A549 (cell line): Measurements from ENCODE around the gene NDUFV3. TPM values are rescaled to one million over a fixed set of nuclear protein-coding genes. Genes with fewer than 3 reads are reported as not detected.

ENCODE experiments used
- ATAC-seq, 2 experiments: fragments of 200-7000 bp in 1 of 2; fragments of >200 bp in 1 of 2; cut with Nextera tagmentation in 1 of 2; cut with Tn5 transposase in 1 of 2; 3 replicates each; pipeline versions ENCODE4 v1.8.0 to v1.9.1; 2018 to 2020; ENCODE audit warnings: mild to moderate bottlenecking in 1 of 2, moderate library complexity in 1 of 2
- CTCF ChIA-PET: fragments of 300-600 bp; sonication (Branson Sonifier 250); formaldehyde crosslinking; extraction: SDS; loops from one replicate; lab custom pipeline; 2021; ENCODE audit warnings: antibody characterized with exemption, inconsistent platforms; lab: Yijun Ruan, JAX
- POLR2A ChIA-PET: fragments of 350-600 bp; formaldehyde crosslinking; extraction: SDS; loops from one replicate; lab custom pipeline; 2021; ENCODE audit warnings: antibody characterized with exemption, inconsistent platforms; lab: Yijun Ruan, JAX
- DNase-seq, 2 experiments: peaks; one replicate each; pipeline versions ENCODE4 v3.0.0 to v3.0.0-alpha.2; 2011 to 2016; ENCODE audit warnings: low read depth in 1 of 2, low spot score in 1 of 2
- FAIRE-seq: peaks from 2 replicates; lab custom pipeline; 2011; peaks lifted over from hg19 to GRCh38; lab: Jason Lieb, UNC
- H3K27ac ChIP-seq, 2 experiments: fragments of >200 bp; sonication (Bioruptor Twin); formaldehyde crosslinking; 3 replicates each; pipeline ENCODE4 v1.5.1; 2016 to 2017
- H3K4me1 ChIP-seq: fragments of >200 bp; sonication (Bioruptor Twin); formaldehyde crosslinking; 3 replicates; pipeline ENCODE4 v1.6.1; 2016
- H3K4me2 ChIP-seq: fragments of >200 bp; sonication (Bioruptor Twin); formaldehyde crosslinking; 3 replicates; pipeline ENCODE4 v1.6.1; 2016
- H3K4me3 ChIP-seq: fragments of >200 bp; sonication (Bioruptor Twin); formaldehyde crosslinking; 3 replicates; pipeline ENCODE4 v1.5.1; 2016
- H3K9me3 ChIP-seq: fragments of >200 bp; sonication (Bioruptor Twin); formaldehyde crosslinking; 3 replicates; pipeline ENCODE4 v1.6.1; 2016
- CBX2 ChIP-seq: fragments of 200-600 bp; sonication (generic); IDR thresholded peaks from 2 replicates; pipeline ENCODE4 v1.6.1; 2016; ENCODE audit warnings: low read depth, mild to moderate bottlenecking, borderline replicate concordance
- CBX8 ChIP-seq: fragments of 200-600 bp; sonication (generic); IDR thresholded peaks from 2 replicates; pipeline ENCODE4 v1.6.1; 2016
- EHMT2 ChIP-seq: fragments of 200-600 bp; sonication (generic); IDR thresholded peaks from 2 replicates; pipeline ENCODE4 v1.6.1; 2016; ENCODE audit warnings: antibody characterized with exemption, low read depth, mild to moderate bottlenecking, moderate library complexity
- FOXS1 ChIP-seq: fragments of 250-450 bp; sonication (Bioruptor Pico); IDR thresholded peaks from 2 replicates; pipeline ENCODE4 v1.5.0; 2020; ENCODE audit warnings: mild to moderate bottlenecking, moderate library complexity
- HDAC2 ChIP-seq: fragments of 200-600 bp; sonication (generic); IDR thresholded peaks from 2 replicates; pipeline ENCODE4 v1.6.1; 2016
- JUN ChIP-seq, 2 experiments: fragments of >200 bp; sonication (Bioruptor Twin); formaldehyde crosslinking; IDR thresholded peaks; 2 replicates in 1 of 2; 3 replicates in 1 of 2; pipeline ENCODE4 v1.6.1; 2016 to 2017
- KDM1A ChIP-seq: fragments of 200-600 bp; sonication (generic); IDR thresholded peaks from 2 replicates; pipeline ENCODE4 v1.6.1; 2016; ENCODE audit warnings: low read depth, mild to moderate bottlenecking
- NPAS2 ChIP-seq: fragments of 250-450 bp; sonication (Bioruptor Pico); IDR thresholded peaks from 2 replicates; pipeline ENCODE4 v1.8.0; 2022; ENCODE audit warnings: mild to moderate bottlenecking, moderate library complexity, borderline replicate concordance
- NR3C1 ChIP-seq: fragments of >200 bp; sonication (Bioruptor Twin); formaldehyde crosslinking; IDR thresholded peaks from 3 replicates; pipeline ENCODE4 v1.6.1; 2017
- POLR2AphosphoS2 ChIP-seq: conservative IDR thresholded peaks from 2 replicates; pipeline ENCODE4 v1.6.1; 2012; ENCODE audit warnings: low read length, improper control_type of control experiment, inconsistent platforms
- RAD21 ChIP-seq, 2 experiments: fragments of >200 bp in 1 of 2; sonication (Bioruptor Twin) in 1 of 2; formaldehyde crosslinking in 1 of 2; IDR thresholded peaks in 1 of 2; conservative IDR thresholded peaks in 1 of 2; 2 replicates in 1 of 2; 3 replicates in 1 of 2; pipeline ENCODE4 v1.6.1; 2012 to 2018; ENCODE audit warnings: inconsistent platforms in 1 of 2
- RFX5 ChIP-seq: fragments of 450-650 bp; IDR thresholded peaks from 2 replicates; pipeline ENCODE4 v1.7.1; 2014; ENCODE audit warnings: antibody characterized with exemption, mild to moderate bottlenecking, moderate library complexity
- SREBF2 ChIP-seq: fragments of 450-650 bp; IDR thresholded peaks from 2 replicates; pipeline ENCODE4 v1.6.1; 2014; ENCODE audit warnings: mild to moderate bottlenecking, moderate library complexity
- ZC3H11A ChIP-seq: fragments of 450-650 bp; IDR thresholded peaks from 2 replicates; pipeline ENCODE4 v1.6.1; 2014; ENCODE audit warnings: antibody characterized with exemption, mild to moderate bottlenecking
- WGBS: methylation state at CpG from one replicate; pipeline ENCODE4 v1.1.6; 2017; ENCODE audit errors: missing lambda C conversion rate; 5-methylcytosine and 5-hydroxymethylcytosine counted together
- polyA plus RNA-seq, 4 experiments: library from polyadenylated mRNA; depleted of rRNA in 3 of 4; stranded (reverse); fragments of >200 nt; fragmentation: RNase III in 1 of 4; extraction: RNeasy Plus Mini Kit Qiagen cat#74134 plus additional on column Dnase treatment in 1 of 4; gene quantifications; 2 replicates in 3 of 4; 3 replicates in 1 of 4; pipeline ENCODE4 v1.2.3, GENCODE V29; 2011 to 2017
- TF ChIP-seq, protein P1 (sequence below): fragments of >200 bp; sonication (Bioruptor Twin); formaldehyde crosslinking; IDR thresholded peaks from 3 replicates; pipeline ENCODE4 v1.6.1; 2016
- TF ChIP-seq, protein P2 (sequence below): fragments of 150-350 bp; IDR thresholded peaks from 2 replicates; pipeline ENCODE4 v1.6.1; 2014; ENCODE audit warnings: low read depth, mild to moderate bottlenecking, low read length
- TF ChIP-seq, protein P3 (sequence below): IDR thresholded peaks from 2 replicates; pipeline ENCODE4 v1.6.1; 2012; ENCODE audit warnings: low read depth, borderline replicate concordance
- TF ChIP-seq, protein P4 (sequence below): fragments of 450-650 bp; IDR thresholded peaks from 2 replicates; pipeline ENCODE4 v1.6.1; 2014; ENCODE audit warnings: antibody characterized with exemption

NDUFV3 gene
- polyA plus RNA-seq, 2 of the 4 experiments (the other 2 are of a cell fraction): 17.1 to 20.7 TPM

DNA sequence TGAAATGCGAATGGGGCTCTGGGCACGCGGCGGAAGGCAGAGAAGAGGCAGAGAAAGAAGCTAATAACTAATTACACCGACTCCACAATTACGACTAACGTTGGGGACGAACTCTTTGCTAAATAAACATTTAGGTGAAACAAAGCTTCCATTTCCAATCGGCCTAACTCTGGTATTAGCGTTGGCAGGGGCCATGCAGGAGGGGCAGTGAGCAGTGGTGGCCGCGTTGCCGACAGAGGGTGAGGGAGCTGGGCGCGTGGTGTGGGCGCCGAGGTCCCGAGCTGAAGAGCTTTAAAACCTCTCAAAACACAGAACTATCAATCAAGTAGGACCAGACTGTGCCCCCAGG is 553 bp upstream of the NDUFV3 start (continued):
- no peak for TF ChIP-seq JUN (IDR thresholded peaks at IDR 0.05)
- no peak for TF ChIP-seq CBX8
- TF ChIP-seq, protein P1, sequence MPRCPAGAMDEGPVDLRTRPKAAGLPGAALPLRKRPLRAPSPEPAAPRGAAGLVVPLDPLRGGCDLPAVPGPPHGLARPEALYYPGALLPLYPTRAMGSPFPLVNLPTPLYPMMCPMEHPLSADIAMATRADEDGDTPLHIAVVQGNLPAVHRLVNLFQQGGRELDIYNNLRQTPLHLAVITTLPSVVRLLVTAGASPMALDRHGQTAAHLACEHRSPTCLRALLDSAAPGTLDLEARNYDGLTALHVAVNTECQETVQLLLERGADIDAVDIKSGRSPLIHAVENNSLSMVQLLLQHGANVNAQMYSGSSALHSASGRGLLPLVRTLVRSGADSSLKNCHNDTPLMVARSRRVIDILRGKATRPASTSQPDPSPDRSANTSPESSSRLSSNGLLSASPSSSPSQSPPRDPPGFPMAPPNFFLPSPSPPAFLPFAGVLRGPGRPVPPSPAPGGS: no peak

DNA sequence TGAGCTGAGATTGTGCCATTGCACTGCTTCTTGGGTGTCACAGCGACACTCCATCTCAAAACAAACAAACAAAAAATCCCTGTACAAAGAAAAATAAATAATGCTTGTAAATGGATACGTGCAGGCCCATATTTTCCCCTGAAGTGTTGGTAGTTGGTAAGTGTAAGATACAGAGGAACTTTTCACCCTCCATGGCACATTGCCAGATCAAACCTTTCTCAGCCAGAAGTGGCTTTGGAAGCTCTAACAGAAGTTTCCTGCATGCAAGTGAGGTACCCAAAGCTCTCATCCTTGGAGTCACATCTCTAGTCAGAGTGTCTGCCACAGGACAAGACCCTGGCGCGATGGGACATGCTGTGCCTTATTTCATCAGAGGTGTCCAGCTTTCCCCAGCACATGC is 7.3 kb downstream of the NDUFV3 start:
- no peak for TF ChIP-seq RAD21 (conservative IDR thresholded peaks at IDR 0.05 in 1 of 2, IDR thresholded peaks at IDR 0.05 in 1 of 2)
- TF ChIP-seq, protein P2, sequence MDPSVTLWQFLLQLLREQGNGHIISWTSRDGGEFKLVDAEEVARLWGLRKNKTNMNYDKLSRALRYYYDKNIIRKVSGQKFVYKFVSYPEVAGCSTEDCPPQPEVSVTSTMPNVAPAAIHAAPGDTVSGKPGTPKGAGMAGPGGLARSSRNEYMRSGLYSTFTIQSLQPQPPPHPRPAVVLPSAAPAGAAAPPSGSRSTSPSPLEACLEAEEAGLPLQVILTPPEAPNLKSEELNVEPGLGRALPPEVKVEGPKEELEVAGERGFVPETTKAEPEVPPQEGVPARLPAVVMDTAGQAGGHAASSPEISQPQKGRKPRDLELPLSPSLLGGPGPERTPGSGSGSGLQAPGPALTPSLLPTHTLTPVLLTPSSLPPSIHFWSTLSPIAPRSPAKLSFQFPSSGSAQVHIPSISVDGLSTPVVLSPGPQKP: no peak
- ATAC-seq: no peak
- 90% methylated on average over 4 of the region's 4 CpGs for WGBS

DNA sequence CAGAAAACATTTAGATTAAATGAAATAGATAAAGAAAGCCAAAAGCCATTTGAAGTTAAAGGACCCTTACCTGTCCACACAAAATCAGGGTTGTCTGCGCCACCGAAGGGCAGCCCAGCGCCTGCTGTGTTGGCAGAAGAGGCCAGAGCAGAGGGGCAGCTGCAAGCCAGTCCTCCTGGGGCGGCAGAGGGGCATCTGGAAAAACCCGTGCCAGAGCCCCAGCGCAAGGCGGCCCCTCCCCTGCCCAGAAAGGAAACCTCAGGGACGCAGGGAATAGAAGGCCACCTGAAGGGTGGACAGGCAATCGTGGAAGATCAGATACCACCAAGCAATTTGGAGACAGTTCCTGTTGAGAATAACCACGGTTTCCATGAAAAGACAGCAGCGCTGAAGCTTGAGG is 10.7 kb downstream of the NDUFV3 start:
- 94% methylated on average over 10 of the region's 11 CpGs for WGBS
- CTCF ChIA-PET: no interaction called here
- H3K4me1 ChIP-seq: no peaks in the 10 kb centered on the region
- no peak for ATAC-seq
- H3K9me3 ChIP-seq: no peaks in the 10 kb centered on the region
- no peak overlapping the region for H3K27ac ChIP-seq
- POLR2A ChIA-PET: no interaction called here
- H3K4me2 ChIP-seq: no peak overlapping the region
- TF ChIP-seq KDM1A (no peak), HDAC2 (no peak), POLR2AphosphoS2 (no peak), EHMT2 (no peak), NPAS2 (CRISPR knock-in tag) (no peak), SREBF2 (no peak), RFX5 (no peak), FOXS1 (CRISPR knock-in tag) (no peak), ZC3H11A (no peak), CBX2 (no peak), NR3C1 (no peak)
- TF ChIP-seq, protein P2: no peak
- TF ChIP-seq, protein P3, sequence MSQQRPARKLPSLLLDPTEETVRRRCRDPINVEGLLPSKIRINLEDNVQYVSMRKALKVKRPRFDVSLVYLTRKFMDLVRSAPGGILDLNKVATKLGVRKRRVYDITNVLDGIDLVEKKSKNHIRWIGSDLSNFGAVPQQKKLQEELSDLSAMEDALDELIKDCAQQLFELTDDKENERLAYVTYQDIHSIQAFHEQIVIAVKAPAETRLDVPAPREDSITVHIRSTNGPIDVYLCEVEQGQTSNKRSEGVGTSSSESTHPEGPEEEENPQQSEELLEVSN: no peak
- TF ChIP-seq, protein P4, sequence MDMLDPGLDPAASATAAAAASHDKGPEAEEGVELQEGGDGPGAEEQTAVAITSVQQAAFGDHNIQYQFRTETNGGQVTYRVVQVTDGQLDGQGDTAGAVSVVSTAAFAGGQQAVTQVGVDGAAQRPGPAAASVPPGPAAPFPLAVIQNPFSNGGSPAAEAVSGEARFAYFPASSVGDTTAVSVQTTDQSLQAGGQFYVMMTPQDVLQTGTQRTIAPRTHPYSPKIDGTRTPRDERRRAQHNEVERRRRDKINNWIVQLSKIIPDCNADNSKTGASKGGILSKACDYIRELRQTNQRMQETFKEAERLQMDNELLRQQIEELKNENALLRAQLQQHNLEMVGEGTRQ: no peak
- TF ChIP-seq, all 56 proteins: peak for 0
- DNase-seq (no peak), FAIRE-seq (no peak)
- H3K4me3 ChIP-seq: no peak overlapping the region

More for the DNA sequence above, 7.3 kb downstream of the NDUFV3 start:
- no peak overlapping the region for H3K4me3 ChIP-seq
- FAIRE-seq (no peak), DNase-seq (no peak)
- ChIA-PET POLR2A (no interaction called here), CTCF (interaction anchor here (0.6 kb wide), 1 partner anchor 757 kb away, joined by 3 read pairs; no protein-coding TSS in a partner anchor)
- H3K4me2 ChIP-seq: no peak overlapping the region
- H3K4me1 ChIP-seq: no peaks in the 10 kb centered on the region
- H3K9me3 ChIP-seq: no peaks in the 10 kb centered on the region
- H3K27ac ChIP-seq: no peak overlapping the region
